Osteocyte (in vitro differentiated cells): Measurements from ENCODE around the gene EFCAB12. TPM values are rescaled to one million over a fixed set of nuclear protein-coding genes. Genes with fewer than 3 reads are reported as not detected.

Source experiments
- DNase-seq: peaks from one replicate; pipeline ENCODE4 v3.0.0; 2021; ENCODE audit warnings: mixed read lengths; ENCODE audit not compliant: unreplicated experiment; ENCODE audit errors: extremely low spot score
- H3K27ac Mint-ChIP-seq: one replicate; pipeline ENCODE4 v1.8.0; 2021; ENCODE audit warnings: mild to moderate bottlenecking, mixed read lengths; ENCODE audit not compliant: unreplicated experiment
- H3K27me3 Mint-ChIP-seq: one replicate; pipeline ENCODE4 v1.8.0; 2021; ENCODE audit warnings: mixed read lengths; ENCODE audit not compliant: unreplicated experiment
- H3K36me3 Mint-ChIP-seq: one replicate; pipeline ENCODE4 v1.8.0; 2021; ENCODE audit warnings: mixed read lengths; ENCODE audit not compliant: unreplicated experiment
- H3K4me1 Mint-ChIP-seq: one replicate; pipeline ENCODE4 v1.8.0; 2021; ENCODE audit warnings: mixed read lengths; ENCODE audit not compliant: unreplicated experiment
- H3K4me3 Mint-ChIP-seq: one replicate; pipeline ENCODE4 v1.8.0; 2021; ENCODE audit warnings: mild to moderate bottlenecking, moderate library complexity, mixed read lengths; ENCODE audit not compliant: unreplicated experiment
- H3K9me3 Mint-ChIP-seq: one replicate; pipeline ENCODE4 v1.8.0; 2021; ENCODE audit warnings: mixed read lengths; ENCODE audit not compliant: unreplicated experiment
- total RNA-seq: library from RNA; stranded (reverse); gene quantifications from 2 replicates; pipeline ENCODE4 v1.2.1, GENCODE V29; 2021
- TF ChIP-seq, protein P1 (sequence below): fragments of 200-600 bp; sonication (generic); IDR thresholded peaks from 2 replicates; pipeline ENCODE4 v1.5.0; 2021; ENCODE audit warnings: antibody characterized with exemption, mild to moderate bottlenecking, moderate library complexity

EFCAB12 gene
- total RNA-seq, 1 donor from 2014 or later, result 0.30 TPM

DNA sequence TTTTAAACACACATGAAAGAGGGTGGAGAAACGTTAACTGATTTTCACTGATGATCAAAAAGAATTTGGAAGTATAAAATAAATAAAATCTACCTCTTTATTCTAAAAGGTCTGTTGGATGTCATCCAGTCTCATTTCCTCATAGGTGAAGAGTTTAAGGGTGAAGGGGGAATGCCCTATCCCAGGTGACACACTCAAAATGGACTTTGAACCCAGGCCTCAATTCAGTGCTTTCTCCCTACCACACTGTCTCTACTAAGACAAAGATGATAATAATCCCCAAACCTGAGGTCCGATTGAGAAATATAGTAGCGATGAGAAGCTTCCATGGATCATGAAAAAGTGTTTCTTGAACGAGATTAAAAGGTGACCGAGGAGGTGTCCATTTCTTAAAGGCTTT, 5.1 kb upstream of the EFCAB12 start:
- no peak for DNase-seq
- no peaks in the 10 kb centered on the region for H3K9me3 Mint-ChIP-seq
- no peaks in the 10 kb centered on the region for H3K27me3 Mint-ChIP-seq
- H3K27ac Mint-ChIP-seq, result no peak overlapping the region
- TF ChIP-seq, protein P1, sequence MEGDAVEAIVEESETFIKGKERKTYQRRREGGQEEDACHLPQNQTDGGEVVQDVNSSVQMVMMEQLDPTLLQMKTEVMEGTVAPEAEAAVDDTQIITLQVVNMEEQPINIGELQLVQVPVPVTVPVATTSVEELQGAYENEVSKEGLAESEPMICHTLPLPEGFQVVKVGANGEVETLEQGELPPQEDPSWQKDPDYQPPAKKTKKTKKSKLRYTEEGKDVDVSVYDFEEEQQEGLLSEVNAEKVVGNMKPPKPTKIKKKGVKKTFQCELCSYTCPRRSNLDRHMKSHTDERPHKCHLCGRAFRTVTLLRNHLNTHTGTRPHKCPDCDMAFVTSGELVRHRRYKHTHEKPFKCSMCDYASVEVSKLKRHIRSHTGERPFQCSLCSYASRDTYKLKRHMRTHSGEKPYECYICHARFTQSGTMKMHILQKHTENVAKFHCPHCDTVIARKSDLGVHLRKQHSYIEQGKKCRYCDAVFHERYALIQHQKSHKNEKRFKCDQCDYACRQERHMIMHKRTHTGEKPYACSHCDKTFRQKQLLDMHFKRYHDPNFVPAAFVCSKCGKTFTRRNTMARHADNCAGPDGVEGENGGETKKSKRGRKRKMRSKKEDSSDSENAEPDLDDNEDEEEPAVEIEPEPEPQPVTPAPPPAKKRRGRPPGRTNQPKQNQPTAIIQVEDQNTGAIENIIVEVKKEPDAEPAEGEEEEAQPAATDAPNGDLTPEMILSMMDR, result no peak
- peaks cover 24% of the 10 kb centered on the region for H3K4me1 Mint-ChIP-seq
- no peak overlapping the region for H3K4me3 Mint-ChIP-seq
- H3K36me3 Mint-ChIP-seq, result peaks cover 42% of the 10 kb centered on the region

DNA sequence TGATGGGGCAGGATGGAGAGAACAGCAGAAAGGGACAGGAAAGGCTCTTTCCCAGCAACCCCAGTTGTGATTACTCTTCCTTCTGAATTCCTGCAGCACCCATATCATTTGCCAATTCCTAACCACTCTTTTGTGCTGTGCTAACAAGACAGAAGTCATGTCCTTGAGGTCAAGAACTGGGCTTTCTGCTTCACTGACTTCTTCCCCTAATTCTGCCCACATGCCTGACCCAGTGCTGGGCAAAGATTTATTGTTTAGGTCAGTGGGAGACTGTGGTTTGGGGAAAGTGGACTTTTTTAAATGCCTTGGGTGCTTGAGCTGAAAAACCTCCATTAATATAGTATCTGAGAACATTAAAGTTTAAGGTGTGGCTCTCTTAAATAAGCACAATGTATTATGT, 4.2 kb upstream of the EFCAB12 start:
- no peak overlapping the region for H3K27ac Mint-ChIP-seq
- no peak for DNase-seq
- H3K4me3 Mint-ChIP-seq, result no peak overlapping the region
- peaks cover 39% of the 10 kb centered on the region for H3K36me3 Mint-ChIP-seq
- TF ChIP-seq, protein P1, result no peak
- no peaks in the 10 kb centered on the region for H3K9me3 Mint-ChIP-seq
- H3K4me1 Mint-ChIP-seq, result peaks cover 22% of the 10 kb centered on the region
- H3K27me3 Mint-ChIP-seq, result peaks cover 4% of the 10 kb centered on the region

DNA sequence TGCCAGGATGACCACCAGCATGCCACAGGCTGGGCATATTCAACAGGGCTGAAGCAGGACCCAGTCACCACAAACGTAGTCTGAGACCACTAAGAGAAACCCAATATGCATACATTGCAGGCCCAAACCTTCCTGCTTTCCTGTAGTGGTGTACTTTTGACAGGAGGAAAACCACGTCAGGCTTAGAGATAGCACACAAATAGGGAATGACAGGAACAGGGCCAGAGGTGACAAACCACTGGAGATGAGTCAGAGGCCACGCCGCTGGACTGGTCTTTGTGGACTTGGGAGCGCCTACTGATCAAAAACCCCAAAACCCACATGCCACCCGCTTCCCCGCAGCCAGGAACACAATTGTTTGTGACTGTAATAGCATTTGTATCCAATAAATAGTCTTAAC, 3.6 kb upstream of the EFCAB12 start:
- H3K27ac Mint-ChIP-seq, result no peak overlapping the region
- peaks cover 37% of the 10 kb centered on the region for H3K36me3 Mint-ChIP-seq
- peaks cover 6% of the 10 kb centered on the region for H3K27me3 Mint-ChIP-seq
- no peaks in the 10 kb centered on the region for H3K9me3 Mint-ChIP-seq
- TF ChIP-seq, protein P1, result no peak
- no peak for DNase-seq
- no peak overlapping the region for H3K4me3 Mint-ChIP-seq
- peaks cover 21% of the 10 kb centered on the region for H3K4me1 Mint-ChIP-seq

DNA sequence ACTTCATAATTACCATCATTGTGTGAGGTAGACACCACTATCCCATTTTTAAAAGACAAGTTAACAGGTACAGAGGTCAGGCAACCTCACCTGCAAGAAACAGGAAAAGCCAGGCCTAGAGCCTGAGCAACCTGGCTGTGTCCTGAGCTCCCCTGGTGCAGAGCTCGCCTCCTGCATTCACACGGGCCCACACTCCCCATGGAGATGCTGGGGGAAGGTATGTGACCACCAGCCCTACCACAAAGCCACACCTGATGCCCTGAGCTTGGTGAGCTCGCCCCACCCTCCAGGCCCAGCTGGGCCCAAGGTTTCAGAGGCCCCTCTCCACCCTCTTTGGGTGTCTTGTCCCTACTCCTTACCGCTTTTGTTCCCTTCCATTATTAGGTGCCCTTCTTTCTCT, 1.2 kb upstream of the EFCAB12 start:
- Mint-ChIP-seq H3K9me3 (no peaks in the 10 kb centered on the region), H3K4me3 (no peak overlapping the region), H3K4me1 (peaks cover 12% of the 10 kb centered on the region), H3K27me3 (peaks cover 11% of the 10 kb centered on the region), H3K27ac (no peak overlapping the region), H3K36me3 (peaks cover 22% of the 10 kb centered on the region)
- no peak for DNase-seq
- TF ChIP-seq, protein P1, result no peak

DNA sequence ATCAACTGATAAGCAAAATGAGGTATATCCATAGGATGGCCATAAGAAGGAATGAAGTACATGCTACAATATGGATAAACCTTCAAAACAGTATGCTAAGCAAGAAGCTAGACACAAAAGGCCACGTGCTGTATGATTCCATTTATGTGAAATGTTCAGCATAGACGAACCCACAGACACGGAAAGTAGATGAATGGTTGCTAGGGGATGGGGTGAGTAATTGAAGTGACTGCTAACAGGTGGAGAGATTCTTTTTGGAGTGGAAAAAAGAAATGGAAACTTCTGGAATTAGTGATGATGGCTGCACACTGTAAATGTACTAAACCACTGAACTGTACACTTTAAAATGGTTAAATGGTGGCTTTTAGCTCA, 630 bp upstream of the EFCAB12 start:
- Mint-ChIP-seq H3K4me3 (peak overlapping the region; percentile 83), H3K27ac (peak overlapping the region; percentile 79)

More for the DNA sequence above, 630 bp upstream of the EFCAB12 start:
- peaks cover 11% of the 10 kb centered on the region for H3K27me3 Mint-ChIP-seq
- H3K36me3 Mint-ChIP-seq, result peaks cover 22% of the 10 kb centered on the region
- no peak for DNase-seq
- TF ChIP-seq, protein P1, result no peak
- peaks cover 12% of the 10 kb centered on the region for H3K4me1 Mint-ChIP-seq
- H3K9me3 Mint-ChIP-seq, result no peaks in the 10 kb centered on the region
